Hepatocyte (in vitro differentiated cells): Measurements from ENCODE around the gene NOL12. TPM values are rescaled to one million over a fixed set of nuclear protein-coding genes. Genes with fewer than 3 reads are reported as not detected.
"Not testable (repeated sequence)": the region's sequence is repeated elsewhere in the genome, so short reads cannot be mapped to it uniquely, and the experiment has no call there.

ENCODE experiments used
- DNase-seq: peaks from one replicate; pipeline ENCODE4 v3.0.0-alpha.2; 2016; ENCODE audit warnings: low spot score
- H2AFZ ChIP-seq: fragments of 200-600 bp; sonication (generic); 2 replicates; pipeline ENCODE4 v1.6.0; 2016; ENCODE audit warnings: antibody characterized with exemption, mild to moderate bottlenecking
- H3K27ac ChIP-seq: fragments of 200-600 bp; sonication (generic); 2 replicates; pipeline ENCODE4 v1.5.1; 2016; ENCODE audit warnings: mild to moderate bottlenecking
- H3K27me3 ChIP-seq: fragments of 200-600 bp; sonication (generic); 2 replicates; pipeline ENCODE4 v1.6.1; 2016
- H3K36me3 ChIP-seq: fragments of 200-600 bp; sonication (generic); replicated peaks from 2 replicates; pipeline ENCODE4 v1.5.1; 2016; ENCODE audit warnings: low read depth; ENCODE audit not compliant: insufficient read depth
- H3K4me1 ChIP-seq: fragments of 200-600 bp; sonication (generic); 2 replicates; pipeline ENCODE4 v1.5.1; 2016; ENCODE audit warnings: mild to moderate bottlenecking, moderate library complexity; ENCODE audit not compliant: insufficient read depth
- H3K4me2 ChIP-seq: fragments of 200-600 bp; sonication (generic); 2 replicates; pipeline ENCODE4 v1.6.0; 2016
- H3K4me3 ChIP-seq: fragments of 200-600 bp; sonication (generic); 2 replicates; pipeline ENCODE4 v1.5.1; 2016; ENCODE audit warnings: mild to moderate bottlenecking
- H3K79me2 ChIP-seq: fragments of 200-600 bp; sonication (generic); 2 replicates; pipeline ENCODE4 v1.6.0; 2017; ENCODE audit warnings: mild to moderate bottlenecking
- H3K9me2 ChIP-seq: fragments of 200-600 bp; sonication (generic); replicated peaks from 2 replicates; pipeline ENCODE4 v1.6.0; 2017; ENCODE audit warnings: mild to moderate bottlenecking; ENCODE audit not compliant: insufficient read depth
- H3K9me3 ChIP-seq: fragments of 200-600 bp; sonication (generic); 2 replicates; pipeline ENCODE4 v1.5.1; 2016; ENCODE audit warnings: low read depth, mild to moderate bottlenecking
- H4K20me1 ChIP-seq: fragments of 200-600 bp; sonication (generic); 2 replicates; pipeline ENCODE4 v1.6.0; 2016; ENCODE audit warnings: mild to moderate bottlenecking; ENCODE audit not compliant: insufficient read depth, poor library complexity, severe bottlenecking
- CTCF ChIP-seq: fragments of 200-600 bp; sonication (generic); IDR thresholded peaks from 2 replicates; pipeline ENCODE4 v1.5.1; 2016; ENCODE audit warnings: antibody characterized with exemption, mild to moderate bottlenecking; ENCODE audit not compliant: poor library complexity
- EZH2 ChIP-seq: fragments of 200-600 bp; sonication (generic); IDR thresholded peaks from 2 replicates; pipeline ENCODE4 v1.6.1; 2016; ENCODE audit warnings: antibody characterized with exemption, mild to moderate bottlenecking, borderline replicate concordance
- EZH2phosphoT487 ChIP-seq: fragments of 200-600 bp; sonication (generic); IDR thresholded peaks from one replicate; pipeline ENCODE4 v1.6.1; 2018; ENCODE audit warnings: antibody characterized with exemption, mild to moderate bottlenecking, low read depth, moderate library complexity; ENCODE audit not compliant: unreplicated experiment, severe bottlenecking
- WGBS: methylation state at CpG from one replicate; pipeline ENCODE4 v1.1.6; 2016; ENCODE audit warnings: low lambda C conversion rate; ENCODE audit errors: missing lambda C conversion rate; 5-methylcytosine and 5-hydroxymethylcytosine counted together
- polyA plus RNA-seq: library from polyadenylated mRNA; unstranded; fragments of >200 nt; fragmentation: Nextera tagmentation; extraction: Ambion mirVana; gene quantifications from 2 replicates; pipeline ENCODE4 v1.2.1, GENCODE V29; 2016
- total RNA-seq: library from RNA; depleted of rRNA; stranded (reverse); fragments of >200 nt; gene quantifications from 2 replicates; pipeline ENCODE4 v1.2.3, GENCODE V29; 2014

NOL12 gene
- total and polyA plus RNA-seq, 2 experiments from 2014 or later = 11.4 to 27.6 TPM

DNA sequence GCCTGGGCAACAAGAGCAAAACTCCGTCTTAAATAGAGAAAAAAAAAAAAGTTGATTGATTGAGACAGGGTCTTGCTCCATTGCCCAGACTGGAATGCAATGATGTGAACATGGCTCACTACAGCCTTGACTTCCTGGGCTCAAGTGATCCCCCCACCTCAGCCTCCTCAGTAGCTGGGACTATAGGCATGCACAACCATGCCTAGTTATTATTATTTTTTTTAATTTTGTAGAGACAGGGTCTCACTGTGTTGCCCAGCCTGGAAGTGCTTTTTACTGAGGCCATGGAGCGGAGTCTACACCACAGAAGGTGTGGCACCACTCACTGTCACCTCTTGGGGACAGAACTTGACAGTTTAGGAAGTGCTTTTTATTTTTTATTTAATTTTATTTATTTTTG, 28.5 kb downstream of the NOL12 start:
- 88% methylated on average over 2 of the region's 2 CpGs for WGBS
- Histone ChIP-seq H3K9me2 (no peaks in the 10 kb centered on the region), H2AFZ (no peak overlapping the region), H3K27me3 (no peaks in the 10 kb centered on the region), H3K4me2 (no peak overlapping the region), H3K4me3 (no peak overlapping the region), H4K20me1 (no peaks in the 10 kb centered on the region), H3K36me3 (no peaks in the 10 kb centered on the region), H3K4me1 (no peaks in the 10 kb centered on the region), H3K9me3 (no peaks in the 10 kb centered on the region), H3K27ac (no peak overlapping the region), H3K79me2 (no peaks in the 10 kb centered on the region)
- TF ChIP-seq CTCF = no peak
- no peak for TF ChIP-seq EZH2
- no peak for TF ChIP-seq EZH2phosphoT487
- no peak for DNase-seq

- Histone ChIP-seq H2AFZ (no peak overlapping the region), H4K20me1 (no peaks in the 10 kb centered on the region), H3K4me3 (no peak overlapping the region), H3K36me3 (no peaks in the 10 kb centered on the region), H3K9me2 (no peaks in the 10 kb centered on the region), H3K79me2 (no peaks in the 10 kb centered on the region), H3K4me1 (no peaks in the 10 kb centered on the region), H3K27ac (no peak overlapping the region), H3K9me3 (no peaks in the 10 kb centered on the region), H3K27me3 (no peaks in the 10 kb centered on the region), H3K4me2 (no peak overlapping the region)
- 94% methylated on average over 7 of the region's 7 CpGs for WGBS
- no peak for DNase-seq
- TF ChIP-seq EZH2phosphoT487 = no peak
- TF ChIP-seq EZH2 = no peak
- TF ChIP-seq CTCF = no peak
Measured at GRCh38 chr22:37715760-37716159, 29.6 kb downstream of the NOL12 start.

GRCh38 chr22:37716708-37717107, 30.6 kb downstream of the NOL12 start:
- 88% methylated on average over 9 of the region's 9 CpGs for WGBS
- Histone ChIP-seq H3K27me3 (no peaks in the 10 kb centered on the region), H3K4me2 (no peak overlapping the region), H3K4me3 (no peak overlapping the region), H4K20me1 (no peaks in the 10 kb centered on the region), H3K4me1 (no peaks in the 10 kb centered on the region), H3K9me3 (no peaks in the 10 kb centered on the region), H3K27ac (no peak overlapping the region), H3K36me3 (no peaks in the 10 kb centered on the region), H3K9me2 (no peaks in the 10 kb centered on the region), H2AFZ (no peak overlapping the region), H3K79me2 (no peaks in the 10 kb centered on the region)
- no peak for DNase-seq
- TF ChIP-seq EZH2 = no peak
- TF ChIP-seq EZH2phosphoT487 = no peak
- TF ChIP-seq CTCF = no peak

DNA sequence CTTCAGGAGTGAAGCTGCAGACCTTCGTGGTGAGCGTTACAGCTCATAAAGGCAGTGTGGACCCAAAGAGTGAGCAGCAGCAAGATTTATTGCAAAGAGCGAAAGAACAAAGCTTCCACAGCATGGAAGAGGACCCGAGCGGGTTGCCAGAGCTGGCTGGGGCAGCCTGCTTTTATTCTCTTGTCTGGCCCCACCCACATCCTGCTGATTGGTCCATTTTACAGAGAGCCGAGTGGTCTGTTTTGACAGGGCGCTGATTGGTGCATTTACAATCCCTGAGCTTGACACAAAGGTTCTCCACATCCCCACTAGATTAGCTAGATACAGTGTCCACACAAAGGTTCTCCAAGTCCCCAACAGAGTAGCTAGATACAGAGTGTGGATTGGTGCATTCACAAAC, 31.1 kb downstream of the NOL12 start:
- H3K79me2 ChIP-seq, H2AFZ ChIP-seq, H3K36me3 ChIP-seq, DNase-seq, H3K4me1 ChIP-seq, H3K27me3 ChIP-seq, H3K9me3 ChIP-seq, H4K20me1 ChIP-seq, H3K4me2 ChIP-seq, H3K27ac ChIP-seq, H3K9me2 ChIP-seq, H3K4me3 ChIP-seq: not testable (repeated sequence)
- WGBS = 95% methylated on average over 7 of the region's 7 CpGs

DNA sequence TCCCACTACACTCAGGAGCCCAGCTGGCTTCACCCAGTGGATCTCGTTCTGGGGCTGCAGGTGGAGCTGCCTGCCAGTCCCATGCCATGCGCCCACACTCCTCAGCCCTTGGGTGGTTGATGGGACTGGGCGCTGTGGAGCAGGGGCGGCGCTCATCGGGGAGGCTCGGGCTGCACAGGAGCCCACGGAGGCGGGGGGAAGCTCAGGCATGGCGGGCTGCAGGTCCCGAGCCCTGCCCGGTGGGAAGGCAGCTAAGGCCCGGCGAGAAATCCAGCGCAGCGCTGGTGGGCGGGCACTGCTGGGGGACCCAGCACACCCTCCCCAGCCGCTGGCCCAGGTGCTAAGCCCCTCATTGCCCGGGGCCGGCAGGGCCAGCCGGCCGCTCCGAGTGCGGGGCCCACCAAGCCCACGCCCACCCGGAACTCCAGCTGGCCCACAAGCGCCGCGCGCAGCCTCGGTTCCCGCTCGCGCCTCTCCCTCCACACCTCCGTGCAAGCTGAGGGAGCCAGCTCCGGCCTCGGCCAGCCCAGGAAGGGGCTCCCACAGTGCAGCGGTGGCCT, 31.7 kb downstream of the NOL12 start:
- H3K79me2 ChIP-seq, H3K9me3 ChIP-seq, H3K27ac ChIP-seq, H2AFZ ChIP-seq, H3K9me2 ChIP-seq, DNase-seq, H3K4me3 ChIP-seq, H3K27me3 ChIP-seq, H3K4me2 ChIP-seq, H3K36me3 ChIP-seq, H3K4me1 ChIP-seq, H4K20me1 ChIP-seq: not testable (repeated sequence)
- WGBS = 94% methylated on average over 30 of the region's 38 CpGs
